HG03460 (cell line): ENCODE measurements around the gene PCDHA4.
"Not testable (repeated sequence)": the region's sequence is repeated elsewhere in the genome, so short reads cannot be mapped to it uniquely, and the experiment has no call there.

Experiments used
- ATAC-seq: cut with Tn5 transposase; IDR thresholded peaks from one replicate; pipeline ENCODE4 v1.9.1; 2021; ENCODE audit not compliant: unreplicated experiment

PCDHA4 gene

GRCh38 chr5:140821375-140822280 lies 14.8 kb downstream of the PCDHA4 start, which contains the start of gene PCDHA5:
Gene PCDHA5 (plus strand): TSS chr5:140821613.
- no peak for ATAC-seq

GRCh38 chr5:140822281-140822629 lies 15.4 kb downstream of the PCDHA4 start:
- ATAC-seq, result no peak

- ATAC-seq, result not testable (repeated sequence)
These were observed 16.1 kb downstream of the PCDHA4 start for GRCh38 chr5:140822969-140823368.

- no peak for ATAC-seq
These were observed 16.6 kb downstream of the PCDHA4 start for GRCh38 chr5:140823475-140823874.

- ATAC-seq, result no peak
These were observed 21.0 kb downstream of the PCDHA4 start, which contains the start of gene PCDHA6 for GRCh38 chr5:140827704-140828361. Gene PCDHA6 (plus strand): TSS chr5:140827960. CDS start chr5:140828092, 132 bp downstream.

GRCh38 chr5:140828362-140828737 lies 21.5 kb downstream of the PCDHA4 start:
- no peak for ATAC-seq

- ATAC-seq, result not testable (repeated sequence)
These were observed 22.9 kb downstream of the PCDHA4 start for GRCh38 chr5:140829511-140830501.

GRCh38 chr5:140833993-140834392 lies 27.1 kb downstream of the PCDHA4 start, which contains the start of gene PCDHA7:
Gene PCDHA7 (plus strand): TSS chr5:140834269. CDS start chr5:140834384, 115 bp downstream.
- ATAC-seq, result no peak

- not testable (repeated sequence) for ATAC-seq
These were observed 27.7 kb downstream of the PCDHA4 start for GRCh38 chr5:140834439-140835008.

- no peak for ATAC-seq
These were observed 29.0 kb downstream of the PCDHA4 start for GRCh38 chr5:140835622-140836510.

GRCh38 chr5:140840978-140841962 lies 34.4 kb downstream of the PCDHA4 start, which contains the start of gene PCDHA8:
Gene PCDHA8 (plus strand): TSS chr5:140841187. CDS start chr5:140841322, 135 bp downstream.
- no peak for ATAC-seq

GRCh38 chr5:140842798-140843733 lies 36.2 kb downstream of the PCDHA4 start:
- ATAC-seq, result no peak

- not testable (repeated sequence) for ATAC-seq
These were observed 41.6 kb downstream of the PCDHA4 start, which contains the start of gene PCDHA9 for GRCh38 chr5:140848139-140849102. Gene PCDHA9 (plus strand): TSS chr5:140848382. CDS start chr5:140848496, 114 bp downstream.

- ATAC-seq, result not testable (repeated sequence)
These were observed 43.2 kb downstream of the PCDHA4 start for GRCh38 chr5:140849831-140850634.
